Karpas-422 (cell line): ENCODE measurements around the gene PSMB7. TPM values are rescaled to one million over a fixed set of nuclear protein-coding genes. Genes with fewer than 3 reads are reported as not detected.

Source experiments
- DNase-seq: peaks from one replicate; pipeline ENCODE4 v3.0.0-alpha.2; 2015
- H2AFZ ChIP-seq: fragments of 200-600 bp; sonication (generic); 2 replicates; pipeline ENCODE4 v1.6.1; 2014; ENCODE audit warnings: antibody characterized with exemption, low read length, mixed read lengths
- H3K27ac ChIP-seq: fragments of 200-600 bp; sonication (generic); 2 replicates; pipeline ENCODE4 v1.5.1; 2014; ENCODE audit warnings: mild to moderate bottlenecking, low read length, moderate library complexity
- H3K27me3 ChIP-seq: fragments of 200-600 bp; sonication (generic); 2 replicates; pipeline ENCODE4 v1.6.1; 2014; ENCODE audit warnings: low read length, mixed read lengths
- H3K36me3 ChIP-seq: fragments of 200-600 bp; sonication (generic); 2 replicates; pipeline ENCODE4 v1.6.1; 2014; ENCODE audit warnings: low read length, mixed read lengths; ENCODE audit not compliant: insufficient read depth
- H3K4me1 ChIP-seq: fragments of 200-600 bp; sonication (generic); 2 replicates; pipeline ENCODE4 v1.6.1; 2014; ENCODE audit warnings: mild to moderate bottlenecking, low read length, mixed read lengths
- H3K4me2 ChIP-seq: fragments of 200-600 bp; sonication (generic); 2 replicates; pipeline ENCODE4 v1.6.1; 2014; ENCODE audit warnings: low read length, low read depth, mild to moderate bottlenecking; ENCODE audit not compliant: poor library complexity, severe bottlenecking
- H3K4me3 ChIP-seq: fragments of 200-600 bp; sonication (generic); 2 replicates; pipeline ENCODE4 v1.5.1; 2014; ENCODE audit warnings: mild to moderate bottlenecking, antibody characterized with exemption, low read length, mixed read lengths
- H3K79me2 ChIP-seq: fragments of 200-600 bp; sonication (generic); 2 replicates; pipeline ENCODE4 v1.6.1; 2014; ENCODE audit warnings: mild to moderate bottlenecking, low read length, mixed read lengths
- H3K9ac ChIP-seq: fragments of 200-600 bp; sonication (generic); 2 replicates; pipeline ENCODE4 v1.6.0; 2014; ENCODE audit warnings: low read length
- H3K9me2 ChIP-seq: fragments of 200-600 bp; sonication (generic), shearing (Covaris generic); replicated peaks from 2 replicates; pipeline ENCODE4 v1.6.0; 2014; ENCODE audit warnings: mild to moderate bottlenecking, low read length, moderate library complexity; ENCODE audit not compliant: insufficient read depth
- H3K9me3 ChIP-seq: fragments of 300-700, 200-600 bp; sonication (generic); 2 replicates; pipeline ENCODE4 v1.6.1; 2014; ENCODE audit warnings: low read length, mixed read lengths
- H4K20me1 ChIP-seq: fragments of 200-600 bp; sonication (generic); 2 replicates; pipeline ENCODE4 v1.6.1; 2014; ENCODE audit warnings: mild to moderate bottlenecking, antibody characterized with exemption, low read length, low read depth; ENCODE audit not compliant: insufficient read depth
- total RNA-seq: library from RNA; depleted of rRNA; stranded (reverse); fragments of >200 nt; shearing (Covaris generic); gene quantifications from 2 replicates; pipeline ENCODE4 v1.2.3, GENCODE V29; 2014; ENCODE audit warnings: low replicate concordance

The PSMB7 gene
- total RNA-seq, 1 experiment from 2014 or later, result 119 TPM

DNA sequence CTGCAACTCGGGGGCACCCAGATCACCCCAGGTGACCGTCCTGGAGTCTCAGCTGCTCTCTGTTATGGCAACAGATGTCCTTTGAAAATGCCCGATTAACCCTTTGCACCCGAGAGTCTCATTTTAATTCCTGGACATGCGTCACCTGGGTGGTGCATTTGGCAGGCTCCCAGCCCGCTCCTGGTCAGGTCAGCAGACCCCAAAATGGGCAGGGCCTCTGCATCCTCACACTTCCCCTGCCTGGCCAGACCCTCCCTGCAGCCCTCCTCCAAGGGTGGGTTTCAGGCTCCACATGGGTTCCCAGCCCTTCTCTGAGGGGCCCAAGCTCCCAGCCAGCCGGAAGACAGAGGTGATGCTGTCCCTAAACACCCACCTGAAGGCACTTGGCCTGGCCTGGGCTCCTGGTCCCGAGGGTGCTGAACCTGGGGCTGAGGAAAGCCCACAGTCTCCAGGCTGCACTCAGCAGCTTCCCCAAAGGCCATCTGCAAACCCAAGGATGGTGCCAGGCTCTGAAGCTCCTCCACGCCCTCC is 69.4 kb downstream of the PSMB7 start:
- Histone ChIP-seq H3K27me3 (no peaks in the 10 kb centered on the region), H3K9me2 (no peaks in the 10 kb centered on the region), H3K27ac (no peak overlapping the region), H3K36me3 (peaks cover 45% of the 10 kb centered on the region), H3K4me3 (no peak overlapping the region), H4K20me1 (peaks cover 6% of the 10 kb centered on the region; the same call in 1 of the 2 replicates), H2AFZ (no peak overlapping the region), H3K79me2 (no peaks in the 10 kb centered on the region), H3K4me2 (no peak overlapping the region), H3K9ac (no peak overlapping the region), H3K4me1 (no peaks in the 10 kb centered on the region), H3K9me3 (no peaks in the 10 kb centered on the region)
- no peak for DNase-seq

DNA sequence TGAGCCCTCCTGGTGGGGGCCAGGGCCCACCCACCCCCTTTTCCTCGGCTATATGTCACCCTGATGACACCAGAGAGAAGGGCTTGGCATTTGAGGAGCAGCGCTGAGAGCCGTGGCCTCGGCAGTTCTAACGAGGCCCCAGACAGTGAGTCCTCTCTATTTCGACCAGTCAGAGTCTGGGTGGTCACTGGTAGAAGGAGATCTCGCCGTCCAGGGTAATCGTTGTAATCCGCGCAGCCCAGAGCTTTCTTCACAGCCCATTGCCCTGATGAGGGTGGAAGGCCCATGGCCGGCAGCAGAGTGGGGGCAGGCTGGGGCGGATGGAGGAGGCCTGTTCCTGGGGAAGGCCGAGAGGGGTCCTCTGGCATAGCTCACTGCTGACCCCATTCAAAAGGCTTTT is 70.2 kb downstream of the PSMB7 start:
- Histone ChIP-seq H4K20me1 (0 out of 2 replicates have a peak, but pooled peaks cover 4% of the 10 kb centered on the region), H3K4me3 (no peak overlapping the region), H3K9me2 (no peaks in the 10 kb centered on the region), H2AFZ (no peak overlapping the region), H3K27me3 (no peaks in the 10 kb centered on the region), H3K4me2 (no peak overlapping the region), H3K9ac (no peak overlapping the region), H3K9me3 (no peaks in the 10 kb centered on the region), H3K27ac (no peak overlapping the region), H3K4me1 (no peaks in the 10 kb centered on the region), H3K36me3 (peaks cover 38% of the 10 kb centered on the region), H3K79me2 (no peaks in the 10 kb centered on the region)
- DNase-seq, result no peak

DNA sequence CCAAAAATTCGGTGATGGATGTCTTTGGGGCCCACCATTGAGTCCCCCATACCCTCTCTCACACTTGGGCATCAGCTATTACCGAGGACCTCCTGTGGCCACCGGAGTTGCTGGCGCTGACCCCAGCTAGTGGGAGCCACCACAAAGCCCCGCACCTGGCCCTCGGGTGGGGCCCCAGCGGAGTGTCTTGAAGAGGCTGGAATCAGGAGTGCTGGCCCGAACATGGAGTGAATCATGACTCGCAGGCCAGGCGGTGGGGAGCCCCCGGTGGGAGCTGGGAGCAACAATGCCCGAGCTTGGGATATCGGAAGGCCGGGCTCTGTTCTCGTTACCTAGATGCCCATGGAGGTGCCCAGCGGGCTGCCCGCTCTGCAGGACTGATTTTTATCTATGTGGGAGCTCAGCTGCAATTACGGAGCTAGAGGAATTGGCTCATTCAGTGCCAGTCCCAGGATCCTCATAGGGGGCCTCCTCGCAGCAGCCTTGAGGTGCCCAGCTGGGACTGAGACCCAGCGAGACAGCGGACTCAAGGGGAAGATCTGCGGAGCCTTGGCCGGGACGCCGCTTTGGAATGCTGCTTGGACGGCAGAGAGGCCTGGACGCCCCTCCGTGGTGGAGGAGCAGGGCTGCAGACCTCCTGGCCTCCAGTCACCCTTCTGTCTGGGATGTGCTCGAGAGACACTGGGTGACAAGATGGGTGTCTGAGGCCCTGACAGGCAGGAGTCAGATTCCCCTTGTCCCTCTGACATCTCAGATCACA is 70.8 kb downstream of the PSMB7 start:
- Histone ChIP-seq H3K9ac (no peak overlapping the region), H3K4me1 (no peaks in the 10 kb centered on the region), H3K36me3 (peaks cover 39% of the 10 kb centered on the region), H3K27ac (no peak overlapping the region), H3K27me3 (no peaks in the 10 kb centered on the region), H3K9me2 (no peaks in the 10 kb centered on the region), H3K79me2 (no peaks in the 10 kb centered on the region), H2AFZ (no peak overlapping the region), H3K4me2 (no peak overlapping the region), H3K4me3 (no peak overlapping the region), H3K9me3 (no peaks in the 10 kb centered on the region), H4K20me1 (0 out of 2 replicates have a peak, but pooled peaks cover 4% of the 10 kb centered on the region)
- no peak for DNase-seq

DNA sequence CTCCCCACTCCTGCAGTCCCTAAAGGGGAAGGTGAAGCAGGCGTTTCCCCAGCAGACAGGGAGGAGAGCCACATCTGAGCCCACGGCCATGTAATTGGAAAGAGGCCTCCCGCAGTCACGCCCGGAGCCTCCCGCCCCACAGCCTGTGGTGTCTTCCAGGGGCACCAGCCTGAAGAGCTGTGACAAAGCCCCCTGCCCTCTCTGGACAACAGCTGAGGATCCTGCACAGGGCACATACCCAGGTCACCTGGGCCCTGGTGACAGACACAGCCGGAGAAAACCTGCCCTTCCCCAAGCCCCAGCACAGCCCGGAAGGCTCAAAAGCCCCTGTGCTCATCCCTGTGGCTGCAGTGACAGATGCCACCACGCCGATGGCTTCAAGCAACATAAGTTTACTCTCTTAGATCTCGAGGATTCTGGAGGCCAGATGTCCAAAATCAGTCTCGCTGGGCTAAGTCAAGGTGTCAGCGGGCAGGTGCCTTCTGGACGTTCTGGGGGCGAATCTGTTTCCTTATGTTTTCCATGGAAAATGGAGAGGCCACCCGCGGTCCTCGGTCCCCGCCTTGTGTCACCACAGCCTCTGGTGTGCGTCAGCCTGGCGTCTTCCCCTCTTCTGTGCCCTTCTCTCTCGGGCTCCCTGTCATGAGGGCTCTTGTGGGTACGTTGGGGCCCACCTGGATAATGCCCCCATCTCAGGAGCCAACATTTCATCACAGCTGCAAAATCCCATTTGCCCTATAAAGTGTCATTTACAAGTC is 71.5 kb downstream of the PSMB7 start:
- Histone ChIP-seq H3K27ac (no peak overlapping the region), H3K4me1 (no peaks in the 10 kb centered on the region), H3K4me3 (no peak overlapping the region), H3K27me3 (no peaks in the 10 kb centered on the region), H3K9me3 (no peaks in the 10 kb centered on the region), H3K9ac (no peak overlapping the region), H3K9me2 (no peaks in the 10 kb centered on the region), H3K36me3 (peaks cover 34% of the 10 kb centered on the region; the same call in 1 of the 2 replicates), H3K4me2 (no peak overlapping the region), H3K79me2 (no peaks in the 10 kb centered on the region), H4K20me1 (0 out of 2 replicates have a peak, but pooled peaks cover 4% of the 10 kb centered on the region), H2AFZ (no peak overlapping the region)
- no peak for DNase-seq

DNA sequence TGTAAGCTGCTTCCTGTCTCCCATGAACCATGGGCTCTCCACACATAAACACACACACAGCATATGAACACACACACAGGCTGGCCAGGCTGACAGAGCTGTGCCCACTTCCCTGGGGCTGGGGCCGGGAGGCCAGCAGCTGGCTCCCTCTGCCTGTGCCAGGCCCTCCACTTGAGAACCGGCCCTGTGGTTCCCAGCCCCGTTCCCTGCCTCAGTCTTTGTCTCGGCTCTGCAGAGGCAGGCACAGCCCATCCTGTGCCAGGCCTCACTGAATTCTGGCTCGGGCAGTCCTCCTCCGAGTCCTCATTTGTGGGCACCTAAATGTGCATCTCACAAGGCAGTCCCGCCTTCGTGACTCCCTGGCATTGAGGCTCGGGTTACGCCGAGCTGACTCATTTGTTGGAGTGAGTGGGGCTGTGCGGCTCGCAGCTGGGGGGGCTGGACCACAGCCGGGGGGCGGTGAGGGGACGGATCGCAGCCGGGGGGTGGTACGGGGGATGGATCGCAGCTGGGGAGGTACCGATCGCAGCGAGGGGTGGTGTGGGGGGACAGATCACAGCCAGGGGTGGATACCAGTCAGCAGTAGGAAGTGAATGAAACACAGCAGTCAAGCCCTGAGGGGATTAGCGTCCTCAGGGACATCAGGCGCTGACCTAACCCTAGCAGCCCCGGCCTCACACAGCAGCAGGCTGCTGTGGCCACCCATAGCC is 72.3 kb downstream of the PSMB7 start:
- no peak for DNase-seq
- peaks cover 33% of the 10 kb centered on the region; the same call in 1 of the 2 replicates for H3K36me3 ChIP-seq
- H3K4me2 ChIP-seq, result no peak overlapping the region
- no peak overlapping the region for H2AFZ ChIP-seq
- no peaks in the 10 kb centered on the region for H3K79me2 ChIP-seq
- H3K9ac ChIP-seq, result no peak overlapping the region
- H3K4me3 ChIP-seq, result no peak overlapping the region
- H3K9me3 ChIP-seq, result no peaks in the 10 kb centered on the region
- 0 out of 2 replicates have a peak, but pooled peaks cover 4% of the 10 kb centered on the region for H4K20me1 ChIP-seq
- H3K27me3 ChIP-seq, result no peaks in the 10 kb centered on the region
- H3K9me2 ChIP-seq, result no peaks in the 10 kb centered on the region
- no peak overlapping the region for H3K27ac ChIP-seq
- H3K4me1 ChIP-seq, result no peaks in the 10 kb centered on the region

DNA sequence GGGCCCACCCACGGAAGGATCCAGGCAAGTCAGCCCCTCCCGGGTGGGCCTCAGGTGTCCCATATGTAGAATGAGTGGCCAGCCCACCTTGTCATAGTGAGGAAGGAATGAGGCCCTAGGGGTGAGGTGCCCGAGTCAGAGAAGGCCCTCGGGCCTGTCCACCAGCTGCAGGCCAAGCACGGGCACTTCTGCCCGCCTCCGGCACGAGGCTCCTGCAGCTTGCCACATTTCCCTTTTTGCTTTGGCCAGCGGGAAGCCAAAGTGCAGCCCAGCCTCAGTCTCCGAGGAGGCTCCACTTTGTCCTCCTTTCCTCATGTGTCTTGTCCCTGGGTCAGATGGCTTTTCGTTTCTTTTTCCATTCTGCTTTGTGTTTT is 72.9 kb downstream of the PSMB7 start:
- H2AFZ ChIP-seq, result no peak overlapping the region
- no peaks in the 10 kb centered on the region for H3K9me2 ChIP-seq
- H3K79me2 ChIP-seq, result no peaks in the 10 kb centered on the region
- H3K4me2 ChIP-seq, result no peak overlapping the region
- H4K20me1 ChIP-seq, result peaks cover 4% of the 10 kb centered on the region; the same call in 1 of the 2 replicates
- H3K4me1 ChIP-seq, result no peaks in the 10 kb centered on the region
- H3K9me3 ChIP-seq, result no peaks in the 10 kb centered on the region
- H3K36me3 ChIP-seq, result peaks cover 36% of the 10 kb centered on the region; the same call in 1 of the 2 replicates
- H3K27me3 ChIP-seq, result no peaks in the 10 kb centered on the region
- H3K9ac ChIP-seq, result no peak overlapping the region
- H3K4me3 ChIP-seq, result no peak overlapping the region
- DNase-seq, result no peak
- H3K27ac ChIP-seq, result no peak overlapping the region

DNA sequence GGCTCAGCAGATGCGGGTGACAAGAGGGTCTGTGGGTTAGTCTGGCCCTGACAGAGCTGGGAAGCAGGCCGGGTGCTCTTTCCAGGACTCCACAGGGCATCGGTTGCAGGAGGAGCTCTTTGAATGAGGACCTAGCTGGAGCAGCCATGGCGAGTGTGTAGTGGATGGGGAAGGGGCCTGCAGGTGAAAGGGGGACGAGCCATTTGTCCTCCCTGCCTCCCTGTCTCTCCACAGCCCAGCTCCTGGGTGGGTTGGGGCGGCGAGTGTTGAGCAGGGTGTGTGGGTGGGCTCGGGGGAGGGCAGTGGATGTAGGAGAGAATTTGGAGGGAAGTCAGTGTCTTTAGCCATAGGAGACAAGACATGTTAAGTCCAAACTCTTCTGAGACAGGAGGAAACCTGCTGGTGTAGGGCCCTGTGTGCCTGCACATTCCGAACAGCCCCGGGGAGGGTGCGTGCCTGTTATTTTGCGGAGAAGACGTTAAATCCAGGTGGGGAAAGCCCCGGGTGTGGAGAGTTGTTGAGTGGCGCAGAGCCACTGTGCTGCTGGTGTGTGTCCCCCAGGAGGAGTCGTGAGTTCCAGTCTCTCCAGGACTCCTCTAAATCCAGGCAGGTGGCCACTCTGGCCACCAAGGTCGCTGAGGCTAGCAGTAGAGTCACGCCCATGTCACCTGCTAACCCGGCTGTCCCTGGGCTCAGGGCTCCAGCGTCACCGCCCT is 73.6 kb downstream of the PSMB7 start:
- Histone ChIP-seq H3K9ac (no peak overlapping the region), H3K4me1 (no peaks in the 10 kb centered on the region), H4K20me1 (peaks cover 4% of the 10 kb centered on the region; the same call in 1 of the 2 replicates), H3K79me2 (no peaks in the 10 kb centered on the region), H3K9me3 (no peaks in the 10 kb centered on the region), H3K27me3 (no peaks in the 10 kb centered on the region), H2AFZ (no peak overlapping the region), H3K4me3 (no peak overlapping the region), H3K36me3 (peaks cover 35% of the 10 kb centered on the region; the same call in 1 of the 2 replicates), H3K9me2 (no peaks in the 10 kb centered on the region), H3K27ac (no peak overlapping the region), H3K4me2 (no peak overlapping the region)
- DNase-seq, result no peak
